DND-41 (cell line): ENCODE results near the gene OMA1.

Source experiments
- CTCF ChIP-seq: IDR thresholded peaks from 2 replicates; pipeline ENCODE4 v1.5.1; 2012; ENCODE audit warnings: borderline replicate concordance, low read length, moderate library complexity, mild to moderate bottlenecking; ENCODE audit not compliant: poor library complexity, severe bottlenecking; ENCODE audit errors: extremely low read depth
- EZH2 ChIP-seq: IDR thresholded peaks from 3 replicates; pipeline ENCODE4 v1.6.1; 2012; ENCODE audit warnings: borderline replicate concordance, low read depth, mild to moderate bottlenecking, moderate library complexity, low read length, inconsistent platforms; ENCODE audit not compliant: severe bottlenecking

- TF ChIP-seq CTCF (no peak), EZH2 (no peak)
Observed at GRCh38 chr1:58573705-58574591, 27.4 kb upstream of the OMA1 start.
